ENCODE data around the gene HSPA12B.

DNA sequence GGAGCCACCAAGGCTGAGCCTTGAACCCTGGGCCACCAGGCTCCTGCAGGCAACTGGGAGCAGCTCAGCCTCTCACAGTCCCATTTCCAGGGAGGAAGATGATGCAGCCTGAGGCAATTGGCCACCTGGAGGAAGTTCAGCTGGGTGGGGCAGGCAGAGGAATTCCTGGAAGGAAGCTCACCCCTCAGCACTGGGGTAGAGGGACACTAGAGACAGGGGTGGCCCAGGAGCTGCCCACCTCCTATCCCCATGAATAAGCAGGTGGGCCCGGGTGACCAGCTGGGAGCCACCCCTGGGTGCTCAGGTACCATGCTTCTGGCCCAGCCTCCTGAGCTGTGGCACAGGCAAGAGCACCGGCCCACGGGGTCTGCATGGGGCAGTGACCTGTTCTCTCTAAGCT, 3.6 kb upstream of the HSPA12B start:
- TF ChIP-seq, protein P1, sequence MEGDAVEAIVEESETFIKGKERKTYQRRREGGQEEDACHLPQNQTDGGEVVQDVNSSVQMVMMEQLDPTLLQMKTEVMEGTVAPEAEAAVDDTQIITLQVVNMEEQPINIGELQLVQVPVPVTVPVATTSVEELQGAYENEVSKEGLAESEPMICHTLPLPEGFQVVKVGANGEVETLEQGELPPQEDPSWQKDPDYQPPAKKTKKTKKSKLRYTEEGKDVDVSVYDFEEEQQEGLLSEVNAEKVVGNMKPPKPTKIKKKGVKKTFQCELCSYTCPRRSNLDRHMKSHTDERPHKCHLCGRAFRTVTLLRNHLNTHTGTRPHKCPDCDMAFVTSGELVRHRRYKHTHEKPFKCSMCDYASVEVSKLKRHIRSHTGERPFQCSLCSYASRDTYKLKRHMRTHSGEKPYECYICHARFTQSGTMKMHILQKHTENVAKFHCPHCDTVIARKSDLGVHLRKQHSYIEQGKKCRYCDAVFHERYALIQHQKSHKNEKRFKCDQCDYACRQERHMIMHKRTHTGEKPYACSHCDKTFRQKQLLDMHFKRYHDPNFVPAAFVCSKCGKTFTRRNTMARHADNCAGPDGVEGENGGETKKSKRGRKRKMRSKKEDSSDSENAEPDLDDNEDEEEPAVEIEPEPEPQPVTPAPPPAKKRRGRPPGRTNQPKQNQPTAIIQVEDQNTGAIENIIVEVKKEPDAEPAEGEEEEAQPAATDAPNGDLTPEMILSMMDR (IDR thresholded peaks at IDR 0.05) = no peak
- TF ChIP-seq POLR2A (IDR thresholded peaks at IDR 0.05) = no peak

Data from upper lobe of left lung (tissue), 4 donors.